ENCODE measurements around the gene MACROD1. TPM values are rescaled to one million over a fixed set of nuclear protein-coding genes. Genes with fewer than 3 reads are reported as not detected.

Gene MACROD1
- total RNA-seq, 2 donors from 2014 or later, result 33.5 to 68.2 TPM

GRCh38 chr11:64025205-64025604, 140.7 kb downstream of the MACROD1 start:
- intact Hi-C loops (cut with DNase I), result no loop called here
- 87% methylated on average over 4 of the region's 4 CpGs for WGBS
- no peak for DNase-seq (ENCODE audit: low spot score)
- H3K9me3 ChIP-seq, result no peaks in the 10 kb centered on the region
- TF ChIP-seq CTCF (IDR thresholded peaks at IDR 0.05), result no peak
- no peaks in the 10 kb centered on the region for H3K27me3 ChIP-seq (replicated peaks; ENCODE audit: insufficient read depth)
- H3K4me3 ChIP-seq, result no peak overlapping the region
- H3K4me1 ChIP-seq (replicated peaks), result no peaks in the 10 kb centered on the region
- H3K36me3 ChIP-seq, result no peaks in the 10 kb centered on the region
- H3K27ac ChIP-seq, result no peak overlapping the region

- intact Hi-C loops (cut with DNase I), result no loop called here
- Histone ChIP-seq H3K4me3 (no peak overlapping the region), H3K4me1 (replicated peaks) (no peaks in the 10 kb centered on the region), H3K27me3 (replicated peaks; ENCODE audit: insufficient read depth) (no peaks in the 10 kb centered on the region), H3K27ac (no peak overlapping the region), H3K36me3 (no peaks in the 10 kb centered on the region), H3K9me3 (no peaks in the 10 kb centered on the region)
- DNase-seq (ENCODE audit: low spot score), result no peak
- WGBS, result 89% methylated on average over 20 of the region's 20 CpGs
- TF ChIP-seq CTCF (IDR thresholded peaks at IDR 0.05), result no peak
Observed at GRCh38 chr11:64023712-64024710, 141.9 kb downstream of the MACROD1 start.

- 78% methylated on average over 14 of the region's 14 CpGs for WGBS
- intact Hi-C loops (cut with DNase I), result no loop called here
- no peaks in the 10 kb centered on the region for H3K9me3 ChIP-seq
- TF ChIP-seq POLR2AphosphoS5 (IDR thresholded peaks at IDR 0.05) (no peak), POLR2A (IDR thresholded peaks at IDR 0.05) (no peak), CTCF (IDR thresholded peaks at IDR 0.05) (no peak)
- no peaks in the 10 kb centered on the region for H3K27me3 ChIP-seq (replicated peaks; ENCODE audit: insufficient read depth)
- no peaks in the 10 kb centered on the region for H3K36me3 ChIP-seq
- no peak overlapping the region for H3K4me3 ChIP-seq
- no peak for DNase-seq (ENCODE audit: low spot score)
- H3K4me1 ChIP-seq (replicated peaks), result no peaks in the 10 kb centered on the region
- H3K27ac ChIP-seq, result no peak overlapping the region
Observed at GRCh38 chr11:64022125-64022784, 143.7 kb downstream of the MACROD1 start.

- Histone ChIP-seq H3K27ac (no peak overlapping the region), H3K4me3 (no peak overlapping the region), H3K27me3 (replicated peaks; ENCODE audit: insufficient read depth) (no peaks in the 10 kb centered on the region), H3K9me3 (no peaks in the 10 kb centered on the region), H3K4me1 (replicated peaks) (no peaks in the 10 kb centered on the region), H3K36me3 (no peaks in the 10 kb centered on the region)
- WGBS, result 45% methylated on average over 10 of the region's 10 CpGs
- TF ChIP-seq POLR2AphosphoS5 (IDR thresholded peaks at IDR 0.05), result peak; percentile 56
- TF ChIP-seq POLR2A (IDR thresholded peaks at IDR 0.05), result no peak
- TF ChIP-seq CTCF (IDR thresholded peaks at IDR 0.05), result no peak
- intact Hi-C loops (cut with DNase I), result no loop called here
- peak; percentile 74 for DNase-seq (ENCODE audit: low spot score)
Observed at GRCh38 chr11:64021757-64022093, 144.2 kb downstream of the MACROD1 start.

Data from prostate gland (tissue), 2 donors.